CD4-positive, alpha-beta T cell (primary cell): ENCODE data around the gene MGAT1. TPM values are rescaled to one million over a fixed set of nuclear protein-coding genes. Genes with fewer than 3 reads are reported as not detected.

Experiments
- ATAC-seq: fragments of 200-7000 bp; cut with Tn5 transposase; one replicate; pipeline ENCODE4 v1.10.0; 2022; ENCODE audit warnings: mild to moderate bottlenecking; ENCODE audit not compliant: poor library complexity
- CTCF ChIA-PET: fragments of 350-600 bp; sonication (Branson Sonifier 250); formaldehyde crosslinking; loops from one replicate; lab custom pipeline; 2021; ENCODE audit warnings: antibody characterized with exemption, inconsistent platforms; lab: Charles Lee
- POLR2A ChIA-PET: fragments of 350-600 bp; sonication (Branson Sonifier 250); formaldehyde crosslinking; loops from one replicate; lab custom pipeline; 2021; ENCODE audit warnings: antibody characterized with exemption, inconsistent platforms; lab: Charles Lee
- DNase-seq, 14 experiments: peaks; one replicate each; pipeline ENCODE4 v3.0.0-alpha.2; 2013 to 2020; ENCODE audit warnings: mixed read lengths in 2 of 14
- H3K27ac ChIP-seq, 2 donors: one replicate each; pipeline versions ENCODE4 v1.5.1 to v1.7.0; 2013; ENCODE audit warnings: low read length in 2 of 2, low read depth in 1 of 2, mild to moderate bottlenecking in 1 of 2
- H3K27me3 ChIP-seq, 2 experiments: 1 replicate in 1 of 2; 2 replicates in 1 of 2; pipeline versions ENCODE4 v1.6.1 to v1.7.0; 2013; ENCODE audit warnings: low read length in 2 of 2, control low read depth in 1 of 2, mild to moderate bottlenecking in 1 of 2, moderate library complexity in 1 of 2; ENCODE audit not compliant: insufficient read depth in 2 of 2, control insufficient read depth in 1 of 2
- H3K36me3 ChIP-seq: one replicate; pipeline ENCODE4 v1.6.1; 2013; ENCODE audit warnings: low read length, control low read depth; ENCODE audit not compliant: insufficient read depth
- H3K4me1 ChIP-seq: one replicate; pipeline ENCODE4 v1.6.1; 2013; ENCODE audit warnings: low read length, control low read depth; ENCODE audit not compliant: insufficient read depth
- H3K4me3 ChIP-seq: one replicate; pipeline ENCODE4 v1.5.1; 2013; ENCODE audit warnings: mild to moderate bottlenecking, low read length, moderate library complexity
- H3K9me3 ChIP-seq, 2 experiments: 1 replicate in 1 of 2; 2 replicates in 1 of 2; pipeline versions ENCODE4 v1.6.1 to v1.7.0; 2013; ENCODE audit warnings: low read length in 2 of 2, mild to moderate bottlenecking in 2 of 2, control low read depth in 1 of 2, moderate library complexity in 1 of 2; ENCODE audit not compliant: control insufficient read depth in 1 of 2, insufficient read depth in 1 of 2
- H3K27ac Mint-ChIP-seq: one replicate; pipeline ENCODE4 v1.8.0; 2020; ENCODE audit warnings: mixed read lengths
- H3K27me3 Mint-ChIP-seq: one replicate; pipeline ENCODE4 v1.8.0; 2021; ENCODE audit warnings: mixed read lengths
- H3K36me3 Mint-ChIP-seq: one replicate; pipeline ENCODE4 v1.8.0; 2021; ENCODE audit warnings: low read depth, mixed read lengths
- H3K4me1 Mint-ChIP-seq: one replicate; pipeline ENCODE4 v1.8.0; 2021; ENCODE audit warnings: low read depth, mixed read lengths
- H3K4me3 Mint-ChIP-seq: one replicate; pipeline ENCODE4 v1.8.0; 2020; ENCODE audit warnings: mild to moderate bottlenecking, mixed read lengths
- H3K9me3 Mint-ChIP-seq: one replicate; pipeline ENCODE4 v1.8.0; 2020; ENCODE audit warnings: mixed read lengths
- CTCF ChIP-seq: fragments of 200-600 bp; IDR thresholded peaks from one replicate; pipeline ENCODE4 v1.8.0; 2022; ENCODE audit warnings: antibody characterized with exemption, mild to moderate bottlenecking
- intact Hi-C, 2 experiments: fragments of 100-400 bp; cut with DNase I in 1 of 2; cut with micrococcal nuclease in 1 of 2; formaldehyde crosslinking; loops; one replicate each; pipeline versions ENCODE4 v1.15.1 to v1.9.0; 2023 to 2025; cut with DNase I, micrococcal nuclease
- polyA plus RNA-seq, 2 donors: library from polyadenylated mRNA; unstranded; fragments of 120-200 nt; gene quantifications; one replicate each; pipeline ENCODE4 v1.2.1, GENCODE V29; 2013
- total RNA-seq, 174 experiments: library from RNA in 2 of 174; stranded (reverse) in 2 of 174; gene quantifications; one replicate each; pipeline ENCODE4 v1.2.3 and lab custom pipeline; 2021 to 2026

Gene MGAT1
- total RNA-seq = 10 to 100 TPM; 49.0 to 60.2 TPM
- polyA plus RNA-seq (2013, experiment 1 of 2) = 153 TPM
- polyA plus RNA-seq (2013, experiment 2 of 2) = 135 TPM
- total RNA-seq (lab: John Stamatoyannopoulos, UW) = 52.1 to 242 (median 124) reads per million in 172 experiments

DNA sequence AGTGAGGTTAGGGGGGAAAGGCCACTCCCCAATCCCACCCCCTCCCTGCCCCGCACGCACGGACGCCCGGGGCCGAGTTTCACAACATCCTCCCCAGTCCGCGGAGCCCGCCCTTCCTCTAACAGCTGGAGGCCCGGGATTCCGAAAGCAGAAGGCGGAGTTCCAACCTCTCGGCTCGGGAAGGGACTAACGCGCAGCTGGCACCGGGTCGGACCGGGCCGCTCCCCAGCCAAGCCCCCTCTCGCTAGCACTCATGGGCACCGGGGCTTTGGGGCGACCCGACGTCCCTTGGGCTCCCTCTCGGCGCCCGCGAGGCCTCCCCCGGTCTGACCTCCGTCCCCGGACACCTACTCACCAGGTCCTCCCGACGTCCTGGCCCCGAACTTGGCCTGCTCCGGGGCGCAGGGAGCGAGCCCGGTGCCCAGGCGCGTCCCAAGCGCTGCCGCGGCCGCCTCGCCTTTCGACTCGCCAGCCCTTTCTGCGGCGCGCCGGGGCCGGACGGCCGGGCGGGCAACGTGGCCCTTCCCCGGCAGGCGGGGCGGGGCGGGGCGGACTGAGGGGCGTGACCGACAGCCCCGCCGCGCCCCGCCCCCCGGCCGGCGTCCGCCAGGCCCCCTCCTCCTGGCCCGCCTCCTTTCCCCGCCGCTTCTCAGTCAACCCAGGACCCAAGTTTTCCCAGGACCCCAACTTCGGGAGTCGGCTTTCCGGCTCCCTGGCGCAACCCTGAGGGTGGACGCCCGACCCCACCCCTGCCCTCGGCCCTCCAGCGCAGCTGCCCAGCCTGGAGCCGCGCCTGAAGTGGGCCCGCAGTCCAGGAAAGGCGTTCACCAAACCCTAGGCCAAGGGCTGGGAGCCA lies at the start of gene MGAT1:
TSS of gene MGAT1 (minus strand) at position 482 of the 856 bp plus-strand sequence. CDS start 9,835 bp downstream, outside the sequence.
- intact Hi-C loops = loop anchor here (1.0 to 10.0 kb wide), 7 partner anchors 18 to 442 kb away; partner anchors contain the start of genes ZFP62 (in 2 of the 2), CNOT6 (in 1 of the 2) and RACK1 (in 1 of the 2)
- H3K36me3 ChIP-seq = peaks cover 38% of the 10 kb centered on the region
- peak; percentile 49 for ATAC-seq
- H3K36me3 Mint-ChIP-seq = peaks cover 67% of the 10 kb centered on the region
- no peak for TF ChIP-seq CTCF
- DNase-seq = peak; percentile 48 to 89 (median 70)
- no peaks in the 10 kb centered on the region for H3K27me3 Mint-ChIP-seq
- no peaks in the 10 kb centered on the region for H3K9me3 Mint-ChIP-seq
- CTCF ChIA-PET = interaction anchor here (0.7 to 3.8 kb wide), 8 partner anchors 18 to 454 kb away, joined by 3 to 17 read pairs (median 3); no protein-coding TSS in a partner anchor
- peaks cover 86% of the 10 kb centered on the region for H3K4me1 ChIP-seq
- peaks cover 89% of the 10 kb centered on the region for H3K4me1 Mint-ChIP-seq
- no peaks in the 10 kb centered on the region for H3K27me3 ChIP-seq
- POLR2A ChIA-PET = interaction anchor here (1.0 to 19.8 kb wide), 16 partner anchors 8 to 413 kb away, joined by 3 to 612 read pairs (median 6); partner anchors contain the start of gene ZFP62
- peak within 1 kb of the TSS; percentile 94 for H3K27ac Mint-ChIP-seq
- H3K4me3 ChIP-seq = peak within 1 kb of the TSS; percentile 84
- no peaks in the 10 kb centered on the region for H3K9me3 ChIP-seq
- H3K27ac ChIP-seq = peak within 1 kb of the TSS; percentile 84 to 87
- H3K4me3 Mint-ChIP-seq = peak within 1 kb of the TSS; percentile 99

- Histone ChIP-seq H3K9me3 (peaks cover 8 to 19% of the 10 kb centered on the region in 2 experiments), H3K36me3 (peaks cover 41% of the 10 kb centered on the region), H3K4me1 (no peaks in the 10 kb centered on the region), H3K4me3 (no peak overlapping the region), H3K27ac (no peak overlapping the region), H3K27me3 (no peaks in the 10 kb centered on the region)
- intact Hi-C loops = no loop called here
- ChIA-PET CTCF (no interaction called here), POLR2A (interaction anchor here (0.8 to 1.7 kb wide), 3 partner anchors 11 to 20 kb away, joined by 3 to 6 read pairs (median 4); no protein-coding TSS in a partner anchor)
- no peak overlapping the region for H3K4me3 Mint-ChIP-seq
- H3K36me3 Mint-ChIP-seq = peaks cover 98% of the 10 kb centered on the region
- DNase-seq = no peak
- no peaks in the 10 kb centered on the region for H3K27me3 Mint-ChIP-seq
- H3K27ac Mint-ChIP-seq = no peak overlapping the region
- H3K9me3 Mint-ChIP-seq = peaks cover 6% of the 10 kb centered on the region
- ATAC-seq = no peak
- no peak for TF ChIP-seq CTCF
- H3K4me1 Mint-ChIP-seq = peaks cover 11% of the 10 kb centered on the region
Observed at GRCh38 chr5:180850434-180851078, 48.0 kb upstream of the MGAT1 start.

- H3K4me3 ChIP-seq = no peak overlapping the region
- H3K9me3 ChIP-seq = peaks cover 8 to 19% of the 10 kb centered on the region in 2 experiments
- no peak overlapping the region for H3K27ac ChIP-seq
- no peaks in the 10 kb centered on the region for H3K4me1 ChIP-seq
- ChIA-PET CTCF (no interaction called here), POLR2A (interaction anchor here (0.6 to 1.7 kb wide), 3 partner anchors 18 to 25 kb away, joined by 3 to 6 read pairs (median 4); no protein-coding TSS in a partner anchor)
- peaks cover 37% of the 10 kb centered on the region for H3K36me3 ChIP-seq
- peaks cover 6% of the 10 kb centered on the region for H3K9me3 Mint-ChIP-seq
- ATAC-seq (no peak), DNase-seq (no peak)
- H3K4me3 Mint-ChIP-seq = no peak overlapping the region
- intact Hi-C loops = no loop called here
- peaks cover 8% of the 10 kb centered on the region for H3K4me1 Mint-ChIP-seq
- no peak for TF ChIP-seq CTCF
- no peaks in the 10 kb centered on the region for H3K27me3 ChIP-seq
- peaks cover 92% of the 10 kb centered on the region for H3K36me3 Mint-ChIP-seq
- H3K27ac Mint-ChIP-seq = no peak overlapping the region
- no peaks in the 10 kb centered on the region for H3K27me3 Mint-ChIP-seq
Observed at GRCh38 chr5:180849827-180850226, 47.2 kb upstream of the MGAT1 start.
